Glutamatergic neuron (in vitro differentiated cells): ENCODE measurements around the gene CBFA2T3. TPM values are rescaled to one million over a fixed set of nuclear protein-coding genes. Genes with fewer than 3 reads are reported as not detected.
"Not testable (repeated sequence)": the region's sequence is repeated elsewhere in the genome, so short reads cannot be mapped to it uniquely, and the experiment has no call there.

Source experiments
- DNase-seq: peaks from one replicate; pipeline ENCODE4 v3.0.0; 2022
- H3K27ac Mint-ChIP-seq: one replicate; pipeline ENCODE4 v1.8.0; 2020; ENCODE audit warnings: mild to moderate bottlenecking, mixed read lengths, inconsistent platforms; ENCODE audit not compliant: unreplicated experiment
- H3K27me3 Mint-ChIP-seq: one replicate; pipeline ENCODE4 v1.8.0; 2020; ENCODE audit warnings: mild to moderate bottlenecking, moderate library complexity, mixed read lengths, inconsistent platforms; ENCODE audit not compliant: unreplicated experiment
- H3K36me3 Mint-ChIP-seq: one replicate; pipeline ENCODE4 v1.8.0; 2020; ENCODE audit warnings: mild to moderate bottlenecking, mixed read lengths, inconsistent platforms; ENCODE audit not compliant: unreplicated experiment
- H3K4me1 Mint-ChIP-seq: one replicate; pipeline ENCODE4 v1.8.0; 2020; ENCODE audit warnings: mild to moderate bottlenecking, low read depth, mixed read lengths, inconsistent platforms; ENCODE audit not compliant: unreplicated experiment
- H3K4me3 Mint-ChIP-seq: one replicate; pipeline ENCODE4 v1.8.0; 2020; ENCODE audit warnings: mild to moderate bottlenecking, mixed read lengths, inconsistent platforms; ENCODE audit not compliant: unreplicated experiment
- H3K9me3 Mint-ChIP-seq: one replicate; pipeline ENCODE4 v1.8.0; 2020; ENCODE audit warnings: mild to moderate bottlenecking, moderate library complexity, mixed read lengths, inconsistent platforms; ENCODE audit not compliant: unreplicated experiment
- CTCF ChIP-seq: fragments of 200-600 bp; sonication (generic); IDR thresholded peaks from one replicate; pipeline ENCODE4 v1.5.0; 2021; ENCODE audit not compliant: partially characterized antibody, unreplicated experiment
- total RNA-seq: library from RNA; stranded (reverse); fragmentation: NEBNext Ultra II Directional; extraction: Animal tissue kit (Norgen Biotek cat#: 25700); gene quantifications from one replicate; pipeline ENCODE4 v1.2.1, GENCODE V29; 2021; ENCODE audit not compliant: unreplicated experiment

The CBFA2T3 gene
- total RNA-seq, 1 donor from 2014 or later: 126 TPM

- Mint-ChIP-seq H3K36me3 (peaks cover 6% of the 10 kb centered on the region), H3K4me3 (no peak overlapping the region), H3K27me3 (peaks cover 12% of the 10 kb centered on the region)
Observed at GRCh38 chr16:89020068-89020924, 43.3 kb upstream of the CBFA2T3 start.

GRCh38 chr16:89019511-89019910, 42.5 kb upstream of the CBFA2T3 start:
- H3K27ac Mint-ChIP-seq: no peak overlapping the region
- H3K4me3 Mint-ChIP-seq: no peak overlapping the region
- H3K36me3 Mint-ChIP-seq: no peaks in the 10 kb centered on the region
- peaks cover 8% of the 10 kb centered on the region for H3K4me1 Mint-ChIP-seq
- no peak for DNase-seq
- no peak for TF ChIP-seq CTCF
- peaks cover 9% of the 10 kb centered on the region for H3K9me3 Mint-ChIP-seq
- peaks cover 12% of the 10 kb centered on the region for H3K27me3 Mint-ChIP-seq

More at GRCh38 chr16:89020068-89020924, 43.3 kb upstream of the CBFA2T3 start:
- Mint-ChIP-seq H3K4me1 (peaks cover 11% of the 10 kb centered on the region), H3K9me3 (peaks cover 9% of the 10 kb centered on the region), H3K27ac (no peak overlapping the region)
- TF ChIP-seq CTCF: no peak
- no peak for DNase-seq

- H3K9me3 Mint-ChIP-seq: peaks cover 9% of the 10 kb centered on the region
- H3K27me3 Mint-ChIP-seq: peaks cover 13% of the 10 kb centered on the region
- no peak overlapping the region for H3K4me3 Mint-ChIP-seq
- H3K27ac Mint-ChIP-seq: no peak overlapping the region
- TF ChIP-seq CTCF: no peak
- DNase-seq: no peak
- H3K4me1 Mint-ChIP-seq: peaks cover 6% of the 10 kb centered on the region
- H3K36me3 Mint-ChIP-seq: no peaks in the 10 kb centered on the region
Observed at GRCh38 chr16:89018282-89019158, 41.5 kb upstream of the CBFA2T3 start.

- no peak for TF ChIP-seq CTCF
- no peak for DNase-seq
- peaks cover 13% of the 10 kb centered on the region for H3K27me3 Mint-ChIP-seq
- no peak overlapping the region for H3K4me3 Mint-ChIP-seq
- no peaks in the 10 kb centered on the region for H3K36me3 Mint-ChIP-seq
- no peak overlapping the region for H3K27ac Mint-ChIP-seq
- H3K9me3 Mint-ChIP-seq: peaks cover 7% of the 10 kb centered on the region
- no peaks in the 10 kb centered on the region for H3K4me1 Mint-ChIP-seq
Observed at GRCh38 chr16:89017543-89018281, 40.7 kb upstream of the CBFA2T3 start.

GRCh38 chr16:89016561-89016960, 39.6 kb upstream of the CBFA2T3 start:
- not testable (repeated sequence) for H3K27ac Mint-ChIP-seq, H3K36me3 Mint-ChIP-seq, H3K4me1 Mint-ChIP-seq, H3K9me3 Mint-ChIP-seq, DNase-seq, H3K4me3 Mint-ChIP-seq
- peaks cover 15% of the 10 kb centered on the region for H3K27me3 Mint-ChIP-seq
